Kidney capillary endothelial cell (primary cell): ENCODE data around the gene SERPINB2.
"Not testable (repeated sequence)": the region's sequence is repeated elsewhere in the genome, so short reads cannot be mapped to it uniquely, and the experiment has no call there.

ENCODE experiments used
- DNase-seq: peaks from one replicate; pipeline ENCODE4 v3.0.0-alpha.2; 2018; ENCODE audit warnings: low spot score

SERPINB2 gene

DNA sequence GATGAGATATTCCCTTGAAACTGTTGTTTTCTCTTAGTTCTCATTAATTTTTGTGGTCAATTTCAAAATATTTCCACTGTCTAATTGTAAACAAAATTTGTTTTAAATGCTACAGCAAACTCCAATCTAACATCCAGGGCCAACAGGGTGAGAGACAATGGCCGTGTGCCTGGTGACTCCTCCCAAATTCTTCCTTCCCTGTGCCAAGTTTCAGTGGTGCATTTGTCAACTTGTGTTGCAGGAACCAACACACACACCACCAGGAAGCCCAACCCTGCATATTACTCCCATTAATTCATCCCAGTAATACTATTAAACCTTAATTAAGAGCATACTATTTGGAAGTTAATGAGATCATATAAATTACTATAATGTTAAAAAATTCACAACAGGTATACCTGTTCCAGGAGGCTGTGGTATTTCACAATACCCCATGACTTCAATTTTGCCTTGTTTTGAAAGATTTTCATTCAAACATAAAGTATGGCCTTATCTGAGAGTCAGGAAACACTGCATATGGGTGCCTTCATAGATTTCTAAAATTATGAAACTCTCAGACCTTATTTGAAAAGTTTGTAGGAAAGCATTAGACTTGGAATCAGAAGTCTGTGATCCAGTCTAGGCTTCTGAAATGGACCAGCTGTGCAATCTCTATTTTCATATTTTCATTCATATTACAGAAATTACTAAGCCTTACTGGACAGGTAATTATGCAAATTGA is 1.1 kb downstream of the SERPINB2 start:
- no peak for DNase-seq

DNA sequence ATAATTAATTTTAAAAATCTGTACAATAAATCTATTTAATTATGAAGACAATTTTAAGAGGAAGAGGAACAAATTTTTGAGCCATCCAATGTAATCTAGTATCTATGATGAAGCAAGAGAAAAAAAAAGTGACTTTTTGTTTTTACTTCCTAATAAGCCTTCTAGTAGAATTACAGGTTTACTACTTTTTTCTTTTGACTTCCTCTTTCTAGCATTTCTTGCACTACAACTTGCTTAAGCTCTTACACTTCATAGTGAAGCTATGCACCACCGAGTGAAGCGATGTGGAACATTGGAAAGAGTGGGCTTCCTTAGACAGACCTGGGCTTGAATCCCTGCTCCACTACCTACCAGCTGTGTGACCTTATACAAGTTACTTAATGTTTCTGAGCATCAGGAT is 2.1 kb downstream of the SERPINB2 start:
- DNase-seq, result no peak

DNA sequence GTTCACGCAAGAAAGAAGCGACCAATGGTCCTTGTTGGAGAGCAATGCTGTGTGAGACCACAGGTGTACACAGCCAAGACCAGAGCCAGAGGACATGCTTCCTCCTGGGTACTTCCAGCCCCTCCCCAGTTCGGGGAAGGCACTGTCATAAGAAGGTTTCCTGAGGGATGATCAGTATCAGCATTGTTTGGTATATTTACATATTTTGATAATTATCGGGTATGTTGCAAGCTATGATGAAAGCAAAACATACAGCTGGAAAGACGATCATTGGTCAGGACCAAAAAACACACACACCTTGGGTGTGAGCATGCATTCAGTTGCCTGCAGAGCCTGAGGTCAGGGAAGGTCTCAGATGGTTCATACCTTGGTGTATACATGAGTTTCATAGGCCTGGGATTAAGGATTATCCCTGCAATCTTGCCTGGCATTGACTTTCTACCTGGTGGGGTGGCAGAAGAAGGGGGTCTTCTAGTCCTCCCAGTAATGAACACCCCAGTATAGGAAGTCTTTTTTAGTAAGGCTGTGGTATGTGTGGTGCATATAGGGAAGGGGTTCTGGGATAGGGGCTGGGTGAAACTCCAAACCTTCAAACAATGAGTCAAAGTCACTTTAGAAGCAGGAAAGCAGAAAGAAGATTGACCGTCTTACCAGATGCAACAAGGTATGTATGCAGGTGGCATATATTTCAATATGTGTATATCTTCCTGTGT is 2.9 kb downstream of the SERPINB2 start:
- DNase-seq, result no peak

DNA sequence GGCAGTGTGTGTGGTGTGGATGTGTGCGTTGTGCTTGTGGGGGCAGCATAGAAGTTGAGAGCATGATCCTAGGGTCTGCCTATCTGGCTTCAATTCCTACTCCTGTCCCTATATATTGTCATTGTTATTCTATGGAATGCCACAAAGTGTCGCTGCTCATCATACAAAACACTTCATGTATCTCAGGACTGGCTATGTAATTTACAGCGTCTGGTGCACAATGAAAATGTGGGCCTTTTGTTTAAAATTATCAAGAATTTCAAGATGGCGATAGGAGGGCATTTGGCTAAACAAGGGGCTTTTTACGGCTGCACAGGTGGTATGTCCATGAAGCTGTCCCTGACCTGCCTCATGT is 3.4 kb downstream of the SERPINB2 start:
- DNase-seq, result no peak

DNA sequence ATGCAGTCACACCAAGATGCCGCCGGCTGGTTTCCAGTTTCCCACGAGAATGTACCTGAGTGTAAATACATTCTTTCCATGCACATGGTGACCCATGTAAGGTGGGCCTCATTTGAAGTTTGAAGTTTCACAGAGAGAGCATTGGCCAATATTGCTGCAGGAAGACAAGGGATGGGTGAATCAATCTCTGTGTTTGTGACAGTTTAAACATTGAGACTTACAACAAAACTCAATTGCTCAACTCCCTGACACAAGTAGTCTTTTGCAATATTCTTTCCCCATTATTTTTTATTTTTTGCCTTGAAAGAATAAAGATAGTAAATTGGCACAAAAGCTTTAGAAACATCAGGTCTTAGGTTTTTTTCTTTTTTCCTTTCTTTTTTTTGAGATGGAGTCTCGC is 5.1 kb downstream of the SERPINB2 start:
- DNase-seq, result no peak

DNA sequence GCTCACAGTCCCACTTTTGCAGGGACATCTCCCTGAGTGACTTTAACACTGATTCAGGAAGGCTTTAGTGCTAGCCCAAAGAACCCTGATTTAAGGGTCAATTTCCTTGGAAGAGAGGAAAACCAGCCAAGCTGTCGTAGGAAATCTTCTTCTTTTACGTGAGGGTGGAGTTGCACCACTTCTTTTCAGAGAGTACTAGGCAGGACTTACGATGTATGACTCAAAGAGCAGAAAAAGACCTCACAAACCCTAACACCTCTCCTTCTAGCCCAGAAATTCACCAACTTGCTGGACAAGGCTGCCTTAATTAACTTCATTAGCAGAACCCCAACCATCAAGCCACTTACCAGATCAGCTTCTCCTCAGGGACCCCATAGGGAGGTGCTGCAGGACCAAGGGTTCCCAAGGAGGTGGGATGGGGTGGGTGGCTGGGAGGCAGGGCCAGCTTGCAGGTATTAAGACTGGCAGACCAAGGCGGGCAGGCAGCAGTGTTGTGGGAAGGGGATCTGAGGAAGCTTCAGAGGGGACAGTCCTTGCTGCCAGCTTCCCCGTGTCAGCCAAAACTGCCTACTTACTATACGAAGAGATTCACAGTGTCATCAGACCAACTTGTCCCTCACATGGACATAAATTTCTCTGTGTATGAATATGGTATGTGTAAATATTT is 6.7 kb downstream of the SERPINB2 start:
- no peak for DNase-seq

DNA sequence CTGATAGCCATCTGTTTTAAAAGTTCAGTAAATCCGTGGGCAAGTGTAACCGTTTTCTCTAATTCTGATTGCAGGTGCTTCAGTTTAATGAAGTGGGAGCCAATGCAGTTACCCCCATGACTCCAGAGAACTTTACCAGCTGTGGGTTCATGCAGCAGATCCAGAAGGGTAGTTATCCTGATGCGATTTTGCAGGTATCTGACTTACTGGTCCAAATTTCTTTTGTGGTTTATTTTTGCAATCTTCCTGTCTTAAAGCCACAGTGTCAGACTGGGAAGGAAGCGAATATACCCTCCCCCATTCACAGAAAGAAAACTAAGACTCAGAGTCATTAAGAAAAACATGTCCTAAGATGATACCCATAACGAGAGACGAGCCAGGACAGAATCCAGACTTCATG is 7.7 kb downstream of the SERPINB2 start:
- no peak for DNase-seq

DNA sequence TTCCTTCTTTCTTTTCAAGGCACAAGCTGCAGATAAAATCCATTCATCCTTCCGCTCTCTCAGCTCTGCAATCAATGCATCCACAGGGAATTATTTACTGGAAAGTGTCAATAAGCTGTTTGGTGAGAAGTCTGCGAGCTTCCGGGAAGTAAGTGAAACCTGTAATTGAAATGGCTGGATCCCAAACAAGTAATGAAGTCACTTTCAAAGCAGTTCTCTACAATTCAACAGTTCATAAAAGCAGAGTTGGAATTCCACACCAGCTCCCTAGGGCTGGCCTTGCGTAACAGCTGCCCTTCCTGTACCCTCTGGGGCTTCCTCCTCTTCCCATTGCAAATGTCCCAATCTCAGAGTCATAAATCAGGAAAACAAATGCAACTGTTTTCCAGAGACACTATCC is 9.6 kb downstream of the SERPINB2 start:
- DNase-seq, result no peak

DNA sequence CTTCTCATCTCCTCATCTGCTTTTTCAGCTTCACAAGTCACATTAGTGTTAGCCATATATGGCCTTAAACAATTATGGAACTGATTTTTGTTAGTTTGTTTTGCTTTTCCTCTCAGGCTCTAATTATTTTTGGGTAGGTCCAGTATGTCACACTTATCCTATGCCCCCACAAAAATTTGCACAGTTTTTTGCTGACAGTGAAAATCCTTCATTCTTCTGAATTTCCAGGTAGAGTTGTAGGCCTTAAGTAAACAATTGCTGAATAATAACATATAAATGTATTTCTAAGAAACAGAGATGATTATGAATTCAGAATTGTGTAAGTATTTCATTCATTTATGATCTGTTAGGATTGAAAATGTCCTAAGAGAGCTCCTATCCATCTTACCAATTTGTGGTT is 11.7 kb downstream of the SERPINB2 start:
- DNase-seq, result no peak

DNA sequence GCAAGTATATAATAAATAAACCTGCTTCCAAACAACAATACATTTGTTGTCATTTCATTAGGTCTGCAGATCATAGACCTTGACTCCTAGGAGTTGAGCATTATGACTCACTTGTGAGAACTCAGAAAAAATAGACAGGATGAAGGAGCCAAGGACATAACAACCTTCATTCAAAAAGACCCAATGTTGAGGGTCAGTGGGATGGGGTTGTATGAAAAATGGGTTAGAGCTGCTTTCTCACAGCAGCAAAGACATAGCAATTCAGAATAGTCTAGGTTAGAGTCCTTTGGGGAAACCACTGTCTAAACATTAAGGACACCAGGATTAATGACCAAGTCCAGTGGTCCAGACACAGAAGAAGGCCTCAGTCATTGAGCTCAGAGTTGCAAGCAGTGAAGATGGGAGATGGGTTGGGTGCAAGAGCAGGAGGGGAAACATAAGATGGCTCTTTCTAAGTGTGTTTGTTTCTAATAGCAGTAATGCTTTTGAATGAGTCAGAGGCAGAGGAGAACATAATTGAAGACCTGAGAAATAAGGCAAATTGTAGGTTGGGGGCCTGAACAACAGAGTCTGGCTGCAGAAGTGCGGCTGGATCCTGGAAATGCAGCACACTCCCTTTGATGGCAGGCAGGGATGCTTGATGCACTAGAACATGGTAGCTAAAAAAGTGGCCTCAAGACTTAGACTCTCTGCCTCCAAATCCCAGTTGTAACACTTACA is 16.5 kb downstream of the SERPINB2 start:
- DNase-seq, result no peak

DNA sequence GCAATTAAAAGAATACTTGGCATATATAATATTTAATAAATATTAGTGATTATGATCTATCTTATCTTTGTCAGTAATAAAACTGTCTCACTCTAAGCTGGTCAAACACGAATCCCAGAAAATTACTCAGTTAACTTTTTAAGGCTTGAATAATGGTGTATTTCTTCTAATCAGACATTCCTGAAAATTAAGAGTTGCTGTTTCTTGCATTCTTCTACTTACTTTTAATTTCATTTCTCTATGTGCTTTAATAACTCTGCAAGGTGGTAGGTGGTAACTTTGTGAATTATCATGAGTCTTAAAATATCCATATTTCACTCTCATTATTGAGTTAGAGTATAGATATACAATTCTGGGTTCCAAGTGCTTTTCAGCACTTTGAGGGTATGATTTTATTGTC is 17.2 kb downstream of the SERPINB2 start:
- DNase-seq, result no peak

DNA sequence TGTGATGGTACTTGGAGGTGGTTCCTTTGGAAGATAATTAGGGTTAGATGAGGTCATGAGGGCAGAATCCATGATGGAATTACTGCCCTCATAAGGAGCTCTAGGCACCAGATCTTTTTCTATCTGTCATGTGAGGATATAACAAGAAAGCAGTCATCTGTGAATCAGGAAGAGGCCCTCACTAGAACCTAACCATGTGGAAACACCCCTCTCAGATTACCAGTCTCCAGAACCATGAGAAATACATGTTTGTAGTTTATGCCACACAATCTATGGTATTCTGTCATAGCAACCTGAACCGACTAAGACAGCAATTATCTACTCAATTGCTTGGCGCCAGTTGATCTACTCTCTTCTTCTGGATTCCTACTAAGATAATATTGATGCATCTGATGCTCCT is 17.9 kb downstream of the SERPINB2 start:
- no peak for DNase-seq

DNA sequence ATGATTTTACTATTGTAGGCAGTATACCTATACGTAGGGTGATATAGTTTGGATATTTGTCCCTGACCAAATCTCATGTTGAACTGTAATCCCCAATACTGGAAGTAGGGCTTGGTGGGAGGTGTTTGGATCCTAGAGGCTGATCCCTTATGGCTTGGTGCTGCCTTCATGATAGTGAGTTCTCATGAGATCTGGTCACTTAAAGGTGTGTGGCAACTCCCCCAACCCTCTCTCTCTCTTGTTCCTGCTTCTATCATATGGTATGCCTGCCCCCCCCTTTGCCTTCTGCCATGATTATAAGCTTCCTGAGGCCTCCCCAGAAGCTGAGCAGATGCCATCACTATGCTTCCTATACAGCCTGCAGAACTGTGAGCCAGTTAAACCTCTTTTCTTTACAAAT is 18.6 kb downstream of the SERPINB2 start:
- DNase-seq, result no peak

DNA sequence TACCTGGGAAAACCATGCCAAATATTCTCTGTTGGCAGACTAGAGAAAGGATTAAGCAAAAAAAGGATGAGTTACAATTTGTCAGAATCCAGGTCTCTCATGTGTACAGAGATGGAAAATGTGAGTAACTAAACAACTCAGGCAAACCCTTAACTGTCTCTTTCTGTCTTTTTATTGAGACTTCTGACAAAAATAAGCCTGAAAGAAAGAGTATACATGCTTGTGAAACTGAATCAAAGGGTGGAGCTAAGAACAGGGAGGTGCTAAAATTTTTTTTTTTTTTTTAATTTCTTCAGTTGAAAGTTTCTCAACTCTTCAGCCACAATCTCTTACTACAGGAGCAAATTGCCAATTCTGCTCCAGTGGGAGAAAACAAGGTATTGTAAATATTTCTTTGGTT is 20.2 kb downstream of the SERPINB2 start, which contains the start of gene SERPINB10:
Gene SERPINB10 (plus strand): TSS at position 295 of the 400 bp plus-strand sequence. CDS start 7,553 bp downstream, outside the sequence.
- no peak for DNase-seq

DNA sequence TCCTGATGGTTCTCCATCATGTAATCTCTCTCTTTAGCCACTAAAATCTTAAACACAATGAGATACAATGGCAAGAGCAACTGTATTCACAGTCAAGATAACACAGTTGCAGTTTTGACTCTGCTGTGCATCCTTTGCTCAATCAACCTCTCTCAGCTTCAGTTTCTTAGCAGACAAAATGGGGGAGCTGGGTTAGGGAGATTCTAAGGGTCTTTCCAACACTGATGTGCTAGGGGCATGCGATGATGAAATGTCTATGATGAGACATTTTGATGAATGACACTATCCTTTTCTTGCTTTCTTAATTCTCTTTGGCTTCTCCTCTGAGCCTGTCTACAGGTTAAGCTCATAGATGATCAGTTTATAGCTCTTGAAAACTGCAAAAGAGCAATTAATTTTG is 21.4 kb downstream of the SERPINB2 start:
- DNase-seq, result no peak

DNA sequence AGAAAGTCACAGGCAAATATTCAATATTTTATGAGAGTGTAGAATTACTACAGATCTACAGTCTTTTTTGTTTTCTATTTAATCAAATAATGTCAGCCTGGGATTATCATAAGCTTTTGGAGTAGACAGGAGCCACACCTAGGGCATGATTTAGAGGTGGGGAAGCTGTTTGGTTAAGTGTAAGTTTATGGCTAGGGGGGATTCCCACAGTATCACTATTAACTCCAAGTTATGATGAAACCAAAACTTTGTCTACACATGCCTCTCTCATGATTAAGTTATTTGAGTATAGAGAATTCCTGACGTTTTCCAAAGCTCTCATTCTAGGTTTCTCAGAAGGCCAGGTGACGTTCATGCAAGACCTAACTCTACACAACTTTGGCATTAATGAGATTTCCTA is 22.4 kb downstream of the SERPINB2 start:
- DNase-seq, result no peak

DNA sequence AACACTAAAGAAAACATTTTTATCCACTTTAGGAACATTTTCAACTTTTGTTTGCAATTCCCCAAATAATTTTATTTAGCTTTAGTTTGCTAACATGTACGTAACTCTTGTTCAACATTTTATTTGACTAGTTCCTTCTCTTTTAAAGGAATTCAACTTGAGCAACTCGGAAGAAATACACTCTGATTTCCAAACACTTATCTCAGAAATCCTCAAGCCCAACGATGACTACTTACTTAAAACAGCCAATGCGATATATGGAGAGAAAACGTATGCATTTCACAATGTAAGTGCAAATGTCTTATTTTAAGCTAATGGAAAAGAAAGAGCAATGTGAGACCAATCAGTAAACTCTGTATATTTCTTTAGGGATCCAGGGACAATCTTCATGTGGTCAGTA is 30.3 kb downstream of the SERPINB2 start:
- DNase-seq, result no peak

DNA sequence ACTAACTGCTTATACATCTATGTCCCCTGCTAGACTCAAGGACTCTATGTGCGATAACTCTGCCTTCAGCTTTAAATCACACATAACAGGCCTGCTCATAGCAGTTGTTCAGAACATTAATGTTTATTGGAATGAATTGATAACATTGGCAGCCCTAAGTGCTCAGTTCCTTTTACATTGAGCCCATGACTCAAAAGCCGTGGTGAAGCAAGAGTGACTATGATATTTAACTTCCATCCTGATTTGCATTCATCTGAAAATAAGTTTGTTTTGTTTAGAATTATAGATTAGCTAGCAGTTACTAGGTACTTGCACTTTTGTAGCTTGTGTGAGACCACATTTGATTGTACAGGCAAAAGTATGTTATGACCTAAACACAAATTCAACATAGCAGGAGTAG is 34.5 kb downstream of the SERPINB2 start:
- no peak for DNase-seq

DNA sequence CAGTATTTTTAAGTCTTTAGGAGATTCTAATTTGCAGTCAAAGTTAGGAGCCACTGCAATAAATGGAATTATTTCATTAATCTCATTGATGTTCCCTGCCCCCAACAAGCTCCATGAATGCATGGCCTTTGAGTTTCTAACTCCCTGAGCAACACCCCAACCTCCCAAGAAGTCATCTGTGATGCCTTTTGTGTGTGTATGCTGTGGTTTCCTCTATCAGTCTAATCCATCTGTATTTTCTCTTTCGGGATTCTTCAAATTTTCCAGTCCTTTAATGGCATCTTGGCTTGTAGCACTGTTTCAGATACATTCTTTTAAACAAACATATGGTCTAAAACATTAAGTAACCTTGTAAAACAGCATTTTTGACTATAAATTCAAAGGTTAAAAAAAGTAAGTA is 37.0 kb downstream of the SERPINB2 start:
- DNase-seq, result no peak

DNA sequence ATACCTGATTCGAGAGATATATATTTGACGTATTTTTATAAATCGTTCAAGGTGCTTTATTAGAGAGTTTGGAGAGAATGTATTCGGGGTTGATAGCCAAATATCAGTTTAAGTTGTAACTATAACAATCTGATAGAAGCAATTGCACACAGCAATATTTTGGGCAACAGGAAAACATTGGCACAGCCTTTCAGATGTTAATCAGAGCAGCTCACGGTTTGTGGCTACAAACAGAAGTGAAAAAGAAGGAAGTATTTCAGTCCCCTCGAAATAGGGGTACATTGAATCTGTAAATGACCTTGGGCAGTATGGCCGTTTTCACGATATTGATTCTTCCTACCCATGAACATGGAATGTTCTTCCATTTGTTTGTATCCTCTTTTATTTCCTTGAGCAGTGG is 40.8 kb downstream of the SERPINB2 start:
- no peak for DNase-seq

DNA sequence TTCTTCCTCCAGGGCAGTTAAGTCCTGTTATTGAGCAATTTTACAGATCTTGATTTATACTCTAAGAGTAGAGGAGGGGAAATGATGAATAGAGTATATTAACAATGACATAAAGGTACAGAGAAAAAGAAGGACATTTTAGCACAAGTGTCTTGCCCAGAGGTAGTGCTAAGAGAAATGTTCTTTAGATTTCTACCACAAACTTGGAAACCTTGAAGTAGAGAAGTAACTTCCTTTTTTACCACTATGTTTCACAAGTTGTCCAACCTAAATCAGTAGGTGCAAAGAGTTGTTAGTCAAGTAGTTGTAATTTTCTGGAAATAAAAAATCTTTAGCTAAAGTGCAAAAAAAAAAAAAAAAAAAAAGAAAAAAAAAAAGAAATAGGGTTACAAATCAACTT is 41.9 kb downstream of the SERPINB2 start:
- not testable (repeated sequence) for DNase-seq

DNA sequence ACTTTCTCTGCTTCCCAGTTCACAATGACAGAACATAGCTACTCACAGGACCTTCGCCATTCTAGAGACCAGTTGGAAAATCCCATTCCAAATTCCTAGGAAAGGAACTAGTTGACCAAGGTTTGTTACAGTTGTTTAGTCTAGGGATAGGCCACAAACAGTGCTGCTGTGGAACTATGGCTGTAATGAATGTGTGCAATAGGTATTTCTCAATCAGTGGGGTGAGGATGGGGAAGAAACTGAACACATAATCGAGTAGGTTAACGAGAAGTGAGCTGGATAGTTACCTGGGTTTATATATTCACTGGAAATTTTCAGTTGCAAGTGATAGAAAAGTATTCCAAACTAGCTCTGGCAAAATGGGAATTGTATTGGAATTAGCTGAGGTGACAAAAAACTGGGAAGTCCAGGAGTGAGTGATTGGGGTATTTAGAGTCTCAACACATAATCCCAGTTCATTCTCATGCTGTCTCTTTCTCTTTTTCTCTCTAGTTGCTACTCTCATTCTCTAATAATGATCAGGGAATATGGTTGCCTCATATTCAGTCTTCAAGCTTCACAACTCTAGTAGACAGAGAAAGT is 43.4 kb downstream of the SERPINB2 start:
- DNase-seq, result no peak
